ENCODE data around the gene INSIG2.

INSIG2 gene
- 7.4 to 17.4 (median 13.7) reads per million in 3 experiments for total RNA-seq

GRCh38 chr2:118088051-118089024 is at the start of gene INSIG2:
Gene INSIG2, plus strand, starts transcription at chr2:118088471. Its CDS starts 8,086 bp downstream, at chr2:118096557.
- DNase-seq: peak; percentile 82

GRCh38 chr2:118040891-118041290 is 47.4 kb upstream of the INSIG2 start:
- no peak for DNase-seq

GRCh38 chr2:118044103-118044716 is 44.1 kb upstream of the INSIG2 start:
- DNase-seq: no peak

GRCh38 chr2:118044854-118045253 is 43.4 kb upstream of the INSIG2 start:
- DNase-seq: no peak

GRCh38 chr2:118045286-118045685 is 43.0 kb upstream of the INSIG2 start:
- no peak for DNase-seq

- peak; percentile 19 for DNase-seq
Measured at GRCh38 chr2:118046634-118047210, 41.5 kb upstream of the INSIG2 start.

GRCh38 chr2:118047380-118047826 is 40.9 kb upstream of the INSIG2 start:
- DNase-seq: no peak

GRCh38 chr2:118048401-118048800 is 39.9 kb upstream of the INSIG2 start:
- DNase-seq: no peak

GRCh38 chr2:118049140-118049815 is 39.0 kb upstream of the INSIG2 start:
- no peak for DNase-seq

- DNase-seq: no peak
Measured at GRCh38 chr2:118049816-118050140, 38.5 kb upstream of the INSIG2 start.

- no peak for DNase-seq
Measured at GRCh38 chr2:118050386-118050785, 37.9 kb upstream of the INSIG2 start.

- DNase-seq: no peak
Measured at GRCh38 chr2:118050974-118051373, 37.3 kb upstream of the INSIG2 start.

- DNase-seq: no peak
Measured at GRCh38 chr2:118051826-118052358, 36.4 kb upstream of the INSIG2 start.

GRCh38 chr2:118052474-118052873 is 35.8 kb upstream of the INSIG2 start:
- DNase-seq: no peak

- DNase-seq: no peak
Measured at GRCh38 chr2:118053681-118054080, 34.6 kb upstream of the INSIG2 start.

- DNase-seq: no peak
Measured at GRCh38 chr2:118054213-118055008, 33.9 kb upstream of the INSIG2 start.

GRCh38 chr2:118055512-118056164 is 32.6 kb upstream of the INSIG2 start:
- DNase-seq: no peak

GRCh38 chr2:118056165-118056534 is 32.1 kb upstream of the INSIG2 start:
- DNase-seq: no peak

GRCh38 chr2:118056801-118057200 is 31.5 kb upstream of the INSIG2 start:
- DNase-seq: no peak

GRCh38 chr2:118058951-118059350 is 29.3 kb upstream of the INSIG2 start:
- DNase-seq: no peak

- no peak for DNase-seq
Measured at GRCh38 chr2:118059919-118060478, 28.3 kb upstream of the INSIG2 start.
